A673 (cell line): ENCODE results near the gene OR4D5. TPM values are rescaled to one million over a fixed set of nuclear protein-coding genes. Genes with fewer than 3 reads are reported as not detected.

Source experiments
- BruUV-seq: library from RNA; stranded (reverse); fragments of 400-500 nt; replicated peaks from 2 replicates; lab custom pipeline; 2021; lab: Mats Ljungman, UMichigan
- CTCF ChIA-PET: fragments of 300-600 bp; sonication (Branson Sonifier 250); formaldehyde crosslinking; loops from one replicate; lab custom pipeline; 2022; ENCODE audit warnings: antibody characterized with exemption; lab: Charles Lee
- POLR2A ChIA-PET: fragments of 300-600 bp; sonication (Branson Sonifier 250); formaldehyde crosslinking; loops from one replicate; lab custom pipeline; 2022; ENCODE audit warnings: antibody characterized with exemption; ENCODE audit not compliant: low non-redundant PET; lab: Charles Lee
- DNase-seq: peaks from one replicate; pipeline ENCODE4 v3.0.0-alpha.2; 2015; ENCODE audit warnings: low spot score
- H3K27ac ChIP-seq: fragments of 200-600 bp; sonication (generic); 2 replicates; pipeline ENCODE4 v1.5.1; 2016; ENCODE audit warnings: mixed run types, low read depth, mild to moderate bottlenecking, mixed read lengths, antibody characterized with exemption, low read length; ENCODE audit not compliant: poor library complexity, severe bottlenecking
- H3K27me3 ChIP-seq: fragments of 200-600 bp; sonication (generic); replicated peaks from 2 replicates; pipeline ENCODE4 v1.6.1; 2017; ENCODE audit warnings: mixed run types, low read depth, mild to moderate bottlenecking, mixed read lengths, antibody characterized with exemption, low read length; ENCODE audit not compliant: insufficient read depth, poor library complexity
- H3K36me3 ChIP-seq: fragments of 200-600 bp; sonication (generic); 2 replicates; pipeline ENCODE4 v1.6.1; 2016; ENCODE audit warnings: mixed run types, mild to moderate bottlenecking, mixed read lengths, antibody characterized with exemption, low read length; ENCODE audit not compliant: insufficient read depth, poor library complexity, severe bottlenecking
- H3K4me1 ChIP-seq: fragments of 200-600 bp; sonication (generic); 2 replicates; pipeline ENCODE4 v1.6.1; 2017; ENCODE audit warnings: mixed run types, mild to moderate bottlenecking, mixed read lengths, antibody characterized with exemption, low read length; ENCODE audit not compliant: insufficient read depth, poor library complexity, severe bottlenecking
- H3K4me3 ChIP-seq: fragments of 200-600 bp; sonication (generic); 2 replicates; pipeline ENCODE4 v1.5.1; 2016; ENCODE audit warnings: low read depth, mixed run types, mild to moderate bottlenecking, mixed read lengths, low read length; ENCODE audit not compliant: poor library complexity, severe bottlenecking
- H3K9me3 ChIP-seq: fragments of 200-600 bp; sonication (generic); 2 replicates; pipeline ENCODE4 v1.6.1; 2016; ENCODE audit warnings: mixed run types, low read depth, mild to moderate bottlenecking, mixed read lengths, antibody characterized with exemption, low read length; ENCODE audit not compliant: poor library complexity, severe bottlenecking
- CTCF ChIP-seq: fragments of 300-800, 200-600 bp; sonication (generic); conservative IDR thresholded peaks from 2 replicates; pipeline ENCODE4 v1.5.1; 2017; ENCODE audit warnings: low read depth, mild to moderate bottlenecking, antibody characterized with exemption, low read length, moderate library complexity, mixed read lengths
- EZH2 ChIP-seq: fragments of 200-600 bp; sonication (generic); IDR thresholded peaks from 2 replicates; pipeline ENCODE4 v1.6.1; 2017; ENCODE audit warnings: borderline replicate concordance, low read depth, mild to moderate bottlenecking, mixed read lengths, antibody characterized with exemption, low read length; ENCODE audit not compliant: poor library complexity, severe bottlenecking
- intact Hi-C: fragments of 100-400 bp; cut with micrococcal nuclease; formaldehyde crosslinking; loops from one replicate; pipeline ENCODE4 v1.10.0; 2022; ENCODE audit not compliant: unreplicated experiment
- total RNA-seq: library from RNA; stranded (reverse); gene quantifications from 2 replicates; pipeline ENCODE4 v1.2.3, GENCODE V29; 2021

OR4D5 gene
- total RNA-seq, 1 experiment from 2014 or later: not detected

GRCh38 chr11:123901867-123902266 is 37.5 kb upstream of the OR4D5 start, which contains the start of gene OR8D4:
Gene OR8D4 (plus strand): TSS chr11:123902167. CDS start chr11:123906432, 4,265 bp downstream.
- BruUV-seq: no TSS peak
- H3K36me3 ChIP-seq: no peaks in the 10 kb centered on the region
- no peaks in the 10 kb centered on the region for H3K9me3 ChIP-seq
- H3K4me3 ChIP-seq: no peak within 1 kb of the TSS
- intact Hi-C loops: no loop called here
- CTCF ChIA-PET: no interaction called here
- H3K27me3 ChIP-seq: no peaks in the 10 kb centered on the region
- TF ChIP-seq CTCF (no peak), EZH2 (no peak)
- no peak within 1 kb of the TSS for H3K27ac ChIP-seq
- no peak for DNase-seq
- H3K4me1 ChIP-seq: no peaks in the 10 kb centered on the region
- POLR2A ChIA-PET: interaction anchor here (0.6 kb wide), 1 partner anchor 138 kb away, joined by 3 read pairs; no protein-coding TSS in a partner anchor

- ChIA-PET CTCF (no interaction called here), POLR2A (no interaction called here)
- TF ChIP-seq EZH2 (no peak), CTCF (no peak)
- H3K4me1 ChIP-seq: no peaks in the 10 kb centered on the region
- intact Hi-C loops: no loop called here
- H3K9me3 ChIP-seq: no peaks in the 10 kb centered on the region
- BruUV-seq: no TSS peak
- no peaks in the 10 kb centered on the region for H3K27me3 ChIP-seq
- no peak for DNase-seq
- no peak overlapping the region for H3K4me3 ChIP-seq
- H3K36me3 ChIP-seq: no peaks in the 10 kb centered on the region
- H3K27ac ChIP-seq: no peak overlapping the region
Observed at GRCh38 chr11:123903932-123904331, 35.5 kb upstream of the OR4D5 start.

- CTCF ChIA-PET: no interaction called here
- Histone ChIP-seq H3K36me3 (no peaks in the 10 kb centered on the region), H3K27me3 (no peaks in the 10 kb centered on the region), H3K27ac (no peak overlapping the region), H3K4me1 (no peaks in the 10 kb centered on the region), H3K4me3 (no peak overlapping the region), H3K9me3 (no peaks in the 10 kb centered on the region)
- POLR2A ChIA-PET: no interaction called here
- DNase-seq: no peak
- TF ChIP-seq EZH2: no peak
- intact Hi-C loops: no loop called here
- no TSS peak for BruUV-seq
Observed at GRCh38 chr11:123904932-123905331, 34.5 kb upstream of the OR4D5 start.

GRCh38 chr11:123905826-123906225 is 33.6 kb upstream of the OR4D5 start:
- CTCF ChIA-PET: no interaction called here

More at GRCh38 chr11:123905826-123906225, 33.6 kb upstream of the OR4D5 start:
- Histone ChIP-seq H3K4me3 (no peak overlapping the region), H3K4me1 (no peaks in the 10 kb centered on the region), H3K27me3 (no peaks in the 10 kb centered on the region), H3K9me3 (no peaks in the 10 kb centered on the region), H3K36me3 (no peaks in the 10 kb centered on the region), H3K27ac (no peak overlapping the region)
- intact Hi-C loops: no loop called here
- DNase-seq: no peak
- TF ChIP-seq EZH2: no peak
- POLR2A ChIA-PET: no interaction called here
- no TSS peak for BruUV-seq
